Testis (tissue), 3 donors: ENCODE data around the gene KCNG4. TPM values are rescaled to one million over a fixed set of nuclear protein-coding genes. Genes with fewer than 3 reads are reported as not detected.

ENCODE experiments used
- DNase-seq: peaks from one replicate; pipeline ENCODE4 v3.0.0-alpha.2; 2019
- H3K27ac ChIP-seq, 2 donors: fragments of 200-600 bp; sonication (generic); one replicate each; pipeline ENCODE4 v1.5.1; 2019
- H3K27me3 ChIP-seq: fragments of 200-600 bp; sonication (generic); one replicate; pipeline ENCODE4 v1.5.1; 2019
- H3K36me3 ChIP-seq: fragments of 200-600 bp; sonication (generic); one replicate; pipeline ENCODE4 v1.5.1; 2017; ENCODE audit warnings: low read depth; ENCODE audit errors: missing control alignments
- H3K4me1 ChIP-seq: fragments of 200-600 bp; sonication (generic); one replicate; pipeline ENCODE4 v1.5.1; 2019
- H3K4me3 ChIP-seq, 2 donors: fragments of 200-600 bp; sonication (generic); one replicate each; pipeline ENCODE4 v1.5.1; 2017 to 2019
- H3K9me3 ChIP-seq: fragments of 200-600 bp; sonication (generic); one replicate; pipeline ENCODE4 v1.5.1; 2017
- POLR2A ChIP-seq: fragments of 450-650 bp; IDR thresholded peaks from one replicate; pipeline ENCODE4 v1.6.1; 2017; ENCODE audit warnings: antibody characterized with exemption, mild to moderate bottlenecking, moderate library complexity
- WGBS, 2 donors: methylation state at CpG; one replicate each; pipeline ENCODE4 v1.1.5; 2018; 5-methylcytosine and 5-hydroxymethylcytosine counted together
- intact Hi-C: fragments of 100-400 bp; cut with DNase I; formaldehyde crosslinking; loops from one replicate; pipeline ENCODE4 v1.15.1; 2023; ENCODE audit warnings: low total_unique reads
- polyA plus RNA-seq: library from polyadenylated mRNA; stranded (reverse); fragments of 350-450 nt; fragmentation: Illumina TruSeq; extraction: RNeasy Lipid Tissue Mini Kit (QIAGEN cat#74804); gene quantifications from one replicate; pipeline ENCODE4 v1.2.3, GENCODE V29; 2014; ENCODE audit warnings: low read depth, low replicate concordance; ENCODE audit not compliant: insufficient read depth
- total RNA-seq, 2 donors: library from RNA; depleted of rRNA; stranded (reverse); fragments of >200 nt; gene quantifications; one replicate each; pipeline ENCODE4 v1.2.3, GENCODE V29; 2016
- TF ChIP-seq, protein P1 (sequence below), 3 experiments: fragments of 450-650 bp in 2 of 3; fragments of 200-600 bp in 1 of 3; sonication (generic) in 1 of 3; IDR thresholded peaks; one replicate each; pipeline ENCODE4 v1.5.1; 2016 to 2019; ENCODE audit warnings: antibody characterized with exemption in 3 of 3, mild to moderate bottlenecking in 2 of 3, moderate library complexity in 1 of 3

The KCNG4 gene
- total and polyA plus RNA-seq, 3 donors from 2014 or later: 0.06 to 0.08 TPM; not detected in 1

- H3K36me3 ChIP-seq: no peaks in the 10 kb centered on the region
- peaks cover 48% of the 10 kb centered on the region for H3K4me1 ChIP-seq
- intact Hi-C loops: loop anchor here (10.0 kb wide), 1 partner anchor 217 kb away; the partner anchor contains the start of gene NECAB2
Measured at GRCh38 chr16:84181144-84181915, 58.5 kb downstream of the KCNG4 start.

DNA sequence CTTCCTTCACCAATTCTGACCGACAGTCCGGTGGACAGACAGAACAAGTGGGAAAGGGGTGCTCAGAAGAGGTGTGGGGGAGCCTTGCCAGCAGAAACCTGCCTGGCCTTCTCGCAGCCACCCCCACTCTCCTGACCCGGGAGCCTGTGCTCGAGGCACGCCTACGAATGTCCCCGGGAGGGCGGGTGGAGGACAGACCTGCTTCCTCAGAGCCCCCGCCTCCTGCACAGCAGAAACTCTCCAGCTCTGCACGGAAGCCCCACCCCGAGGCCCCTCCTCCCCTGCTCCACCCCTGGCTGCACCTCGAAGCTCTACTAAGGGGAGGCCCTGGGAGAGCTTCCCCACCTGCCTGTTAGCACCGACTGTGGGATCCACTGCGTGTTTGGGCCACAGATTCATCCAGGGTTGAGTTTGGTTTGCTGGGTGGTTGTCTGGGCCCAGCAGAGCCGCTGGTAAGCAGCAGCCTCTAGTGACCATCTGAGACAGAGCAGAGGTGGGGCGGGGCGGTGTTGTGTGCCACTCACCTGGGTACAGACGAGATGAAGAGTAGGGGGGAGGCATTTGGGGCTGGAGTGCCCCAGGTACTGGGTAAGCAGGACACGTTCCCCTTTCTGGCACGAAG is 59.2 kb downstream of the KCNG4 start:
- Histone ChIP-seq H3K27ac (no peak overlapping the region), H3K9me3 (no peaks in the 10 kb centered on the region), H3K4me3 (no peak overlapping the region), H3K36me3 (no peaks in the 10 kb centered on the region), H3K27me3 (no peaks in the 10 kb centered on the region), H3K4me1 (peaks cover 49% of the 10 kb centered on the region)
- DNase-seq: no peak
- 85 to 90% methylated on average over 6 to 20 of the region's 21 CpGs for WGBS, 2 donors
- TF ChIP-seq POLR2A: no peak
- TF ChIP-seq, protein P1, sequence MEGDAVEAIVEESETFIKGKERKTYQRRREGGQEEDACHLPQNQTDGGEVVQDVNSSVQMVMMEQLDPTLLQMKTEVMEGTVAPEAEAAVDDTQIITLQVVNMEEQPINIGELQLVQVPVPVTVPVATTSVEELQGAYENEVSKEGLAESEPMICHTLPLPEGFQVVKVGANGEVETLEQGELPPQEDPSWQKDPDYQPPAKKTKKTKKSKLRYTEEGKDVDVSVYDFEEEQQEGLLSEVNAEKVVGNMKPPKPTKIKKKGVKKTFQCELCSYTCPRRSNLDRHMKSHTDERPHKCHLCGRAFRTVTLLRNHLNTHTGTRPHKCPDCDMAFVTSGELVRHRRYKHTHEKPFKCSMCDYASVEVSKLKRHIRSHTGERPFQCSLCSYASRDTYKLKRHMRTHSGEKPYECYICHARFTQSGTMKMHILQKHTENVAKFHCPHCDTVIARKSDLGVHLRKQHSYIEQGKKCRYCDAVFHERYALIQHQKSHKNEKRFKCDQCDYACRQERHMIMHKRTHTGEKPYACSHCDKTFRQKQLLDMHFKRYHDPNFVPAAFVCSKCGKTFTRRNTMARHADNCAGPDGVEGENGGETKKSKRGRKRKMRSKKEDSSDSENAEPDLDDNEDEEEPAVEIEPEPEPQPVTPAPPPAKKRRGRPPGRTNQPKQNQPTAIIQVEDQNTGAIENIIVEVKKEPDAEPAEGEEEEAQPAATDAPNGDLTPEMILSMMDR (IDR thresholded peaks at IDR 0.05): no peak
- intact Hi-C loops: loop anchor here (10.0 kb wide), 1 partner anchor 216 kb away; the partner anchor contains the start of gene NECAB2

More at GRCh38 chr16:84181144-84181915, 58.5 kb downstream of the KCNG4 start:
- Histone ChIP-seq H3K27me3 (no peaks in the 10 kb centered on the region), H3K9me3 (no peaks in the 10 kb centered on the region), H3K27ac (no peak overlapping the region), H3K4me3 (no peak overlapping the region)
- 92 to 95% methylated on average over 8 to 41 of the region's 41 CpGs for WGBS, 2 donors
- no peak for DNase-seq
- no peak for TF ChIP-seq POLR2A
- TF ChIP-seq, protein P1 (IDR thresholded peaks at IDR 0.05): no peak

GRCh38 chr16:84179612-84180320 is 60.0 kb downstream of the KCNG4 start:
- Histone ChIP-seq H3K36me3 (no peaks in the 10 kb centered on the region), H3K27ac (no peak overlapping the region)
- 93 to 95% methylated on average over 11 to 33 of the region's 33 CpGs for WGBS, 2 donors

GRCh38 chr16:84178892-84179611 is 60.8 kb downstream of the KCNG4 start:
- 91 to 92% methylated on average over 9 to 28 of the region's 28 CpGs for WGBS, 2 donors
- Histone ChIP-seq H3K4me3 (no peak overlapping the region), H3K36me3 (no peaks in the 10 kb centered on the region), H3K4me1 (peaks cover 39% of the 10 kb centered on the region), H3K9me3 (no peaks in the 10 kb centered on the region), H3K27ac (no peak overlapping the region), H3K27me3 (no peaks in the 10 kb centered on the region)
- DNase-seq: no peak
- TF ChIP-seq POLR2A: no peak
- TF ChIP-seq, protein P1 (IDR thresholded peaks at IDR 0.05): no peak
- intact Hi-C loops: no loop called here

More at GRCh38 chr16:84179612-84180320, 60.0 kb downstream of the KCNG4 start:
- intact Hi-C loops: loop anchor here (10.0 kb wide), 1 partner anchor 215 kb away; the partner anchor contains the start of gene NECAB2
- Histone ChIP-seq H3K4me1 (peaks cover 46% of the 10 kb centered on the region), H3K27me3 (no peaks in the 10 kb centered on the region), H3K9me3 (no peaks in the 10 kb centered on the region), H3K4me3 (no peak overlapping the region)
- DNase-seq: no peak
- TF ChIP-seq, protein P1 (IDR thresholded peaks at IDR 0.05): no peak
- no peak for TF ChIP-seq POLR2A
